Heart left ventricle (tissue), 13 donors: Measurements from ENCODE around the gene CHID1.

Experiments
- POLR2A ChIP-seq, 2 donors: fragments of 450-650 bp; IDR thresholded peaks; one replicate each; pipeline ENCODE4 v1.6.1; 2017; ENCODE audit warnings: antibody characterized with exemption in 2 of 2, mild to moderate bottlenecking in 2 of 2, moderate library complexity in 2 of 2
- TF ChIP-seq, protein P1 (sequence below), 12 donors: fragments of 200-600 bp; sonication (generic) in 4 of 12; IDR thresholded peaks; one replicate each; pipeline versions ENCODE4 v1.5.0 to v1.8.0; 2018 to 2022; ENCODE audit warnings: antibody characterized with exemption in 12 of 12, mild to moderate bottlenecking in 5 of 12
- donor health status: ischemic (EF 13 %, LVEDD 7.1; RV severe dilation, severe dysfunction).
- donor health status: DM: no; HTN: yes; CAD: no.
- donor health status: DM: no; HTN: no; CAD: no.
- donor health status: ischemic (EF 25% LVEDD 6.9; RV normal size, moderate dysfunction).
- donor health status: ischemic (EF 25% LVEDD 5.7; RV mildly dilated, moderate dysfunction).
- donor health status: ischemic (EF 35%, LVEDD 5.7; RV mildly dilated, moderate dysfunction).
- donor health status: nonischemic (EF 11% LVEDD 7.7; RV severe dilation, severe dysfunction).
- donor health status: DM: yes; HTN: yes; CAD: no.
- donor health status: PGD.
- donor health status: ischemic (EF 29% LVEDD 5.4; RV normal size, mild dysfunction).
- donor health status: nonischemic (EF 23%, LVEDD 6.1; RV moderate dilation, normal function).

DNA sequence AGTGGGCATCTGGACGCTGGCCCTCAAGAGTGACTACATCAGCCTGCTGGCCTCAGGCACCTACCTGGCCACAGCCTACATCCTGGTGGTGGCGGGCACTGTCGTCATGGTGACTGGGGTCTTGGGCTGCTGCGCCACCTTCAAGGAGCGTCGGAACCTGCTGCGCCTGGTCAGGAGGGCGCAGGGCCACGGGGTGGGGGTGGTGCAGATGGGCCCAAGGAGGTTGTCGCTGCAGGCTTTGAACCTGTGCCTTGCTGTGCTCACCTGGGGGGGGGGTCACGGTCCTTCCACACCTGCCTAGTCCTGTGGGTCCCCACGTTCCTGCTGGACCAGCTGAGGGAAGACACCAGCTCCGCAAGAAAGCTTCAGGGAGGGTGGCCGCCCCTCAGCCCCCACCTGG is 74.3 kb downstream of the CHID1 start:
- TF ChIP-seq, protein P1, sequence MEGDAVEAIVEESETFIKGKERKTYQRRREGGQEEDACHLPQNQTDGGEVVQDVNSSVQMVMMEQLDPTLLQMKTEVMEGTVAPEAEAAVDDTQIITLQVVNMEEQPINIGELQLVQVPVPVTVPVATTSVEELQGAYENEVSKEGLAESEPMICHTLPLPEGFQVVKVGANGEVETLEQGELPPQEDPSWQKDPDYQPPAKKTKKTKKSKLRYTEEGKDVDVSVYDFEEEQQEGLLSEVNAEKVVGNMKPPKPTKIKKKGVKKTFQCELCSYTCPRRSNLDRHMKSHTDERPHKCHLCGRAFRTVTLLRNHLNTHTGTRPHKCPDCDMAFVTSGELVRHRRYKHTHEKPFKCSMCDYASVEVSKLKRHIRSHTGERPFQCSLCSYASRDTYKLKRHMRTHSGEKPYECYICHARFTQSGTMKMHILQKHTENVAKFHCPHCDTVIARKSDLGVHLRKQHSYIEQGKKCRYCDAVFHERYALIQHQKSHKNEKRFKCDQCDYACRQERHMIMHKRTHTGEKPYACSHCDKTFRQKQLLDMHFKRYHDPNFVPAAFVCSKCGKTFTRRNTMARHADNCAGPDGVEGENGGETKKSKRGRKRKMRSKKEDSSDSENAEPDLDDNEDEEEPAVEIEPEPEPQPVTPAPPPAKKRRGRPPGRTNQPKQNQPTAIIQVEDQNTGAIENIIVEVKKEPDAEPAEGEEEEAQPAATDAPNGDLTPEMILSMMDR (IDR thresholded peaks at IDR 0.05) = no peak
- TF ChIP-seq POLR2A (IDR thresholded peaks at IDR 0.05) = no peak
